HCT116 (cell line): ENCODE results near the gene TMEM145. TPM values are rescaled to one million over a fixed set of nuclear protein-coding genes. Genes with fewer than 3 reads are reported as not detected.

Experiments used
- ATAC-seq: fragments of 200-7000 bp; cut with Tn5 transposase; 2 replicates; pipeline ENCODE4 v1.9.1; 2020; ENCODE audit warnings: mild to moderate bottlenecking, moderate library complexity
- BruUV-seq: library from RNA; stranded (reverse); fragments of 400-500 nt; replicated peaks from 2 replicates; lab custom pipeline; 2021; lab: Mats Ljungman, UMichigan
- CTCF ChIA-PET: fragments of 300-600 bp; sonication (Branson Sonifier 250); formaldehyde crosslinking; loops from one replicate; lab custom pipeline; 2021; ENCODE audit warnings: antibody characterized with exemption; lab: Charles Lee
- POLR2A ChIA-PET: fragments of 300-600, 350-600 bp; sonication (Branson Sonifier 250); formaldehyde crosslinking; loops from one replicate; lab custom pipeline; 2021; ENCODE audit warnings: antibody characterized with exemption; lab: Charles Lee
- RAD21 ChIA-PET, 2 experiments: fragments of 300-600 bp; sonication (Branson Sonifier 250); formaldehyde crosslinking; loops; one replicate each; lab custom pipeline; 2023; ENCODE audit warnings: low total read pairs in 2 of 2; ENCODE audit not compliant: uncharacterized antibody in 2 of 2, unreplicated experiment in 2 of 2, low non-redundant PET in 1 of 2; lab: Charles Lee
- DNase-seq: peaks from one replicate; pipeline ENCODE4 v3.0.0-alpha.2; 2010; ENCODE audit warnings: low read depth, low spot score
- H2AFZ ChIP-seq: fragments of 200-600 bp; shearing (Covaris generic), sonication (generic); 2 replicates; pipeline ENCODE4 v1.6.1; 2017; ENCODE audit warnings: low read depth, mixed run types, mixed read lengths, antibody characterized with exemption, low read length; ENCODE audit not compliant: poor library complexity, severe bottlenecking
- H3K27ac ChIP-seq: 2 replicates; pipeline ENCODE4 v1.5.1; 2012; ENCODE audit warnings: low read depth, low read length
- H3K27me3 ChIP-seq: fragments of 200-600 bp; sonication (generic); 2 replicates; pipeline ENCODE4 v1.6.1; 2016; ENCODE audit warnings: mixed run types, low read length, mixed read lengths; ENCODE audit not compliant: insufficient read depth
- H3K36me3 ChIP-seq, 2 experiments: fragments of 200-500 bp in 1 of 2; fragments of 200-600 bp in 1 of 2; sonication (Bioruptor generic) in 1 of 2; sonication (generic) in 1 of 2; 2 replicates each; pipeline versions ENCODE4 v1.5.1 to v1.6.1; 2014 to 2016; ENCODE audit warnings: low read length in 2 of 2, inconsistent platforms in 1 of 2, mixed read lengths in 1 of 2, mixed run types in 1 of 2; ENCODE audit not compliant: insufficient read depth in 2 of 2, control insufficient read depth in 1 of 2
- H3K4me1 ChIP-seq, 2 experiments: fragments of 200-600 bp in 1 of 2; sonication (generic) in 1 of 2; 2 replicates each; pipeline versions ENCODE4 v1.5.1 to v1.6.1; 2012 to 2017; ENCODE audit warnings: low read length in 2 of 2, inconsistent platforms in 1 of 2, mild to moderate bottlenecking in 1 of 2, mixed read lengths in 1 of 2, mixed run types in 1 of 2, moderate library complexity in 1 of 2; ENCODE audit not compliant: insufficient read depth in 2 of 2, control insufficient read depth in 1 of 2
- H3K4me2 ChIP-seq: fragments of 200-600 bp; sonication (generic); 2 replicates; pipeline ENCODE4 v1.6.1; 2017; ENCODE audit warnings: mixed run types, low read length, mixed read lengths
- H3K4me3 ChIP-seq, 2 experiments: fragments of 200-600 bp in 1 of 2; sonication (generic) in 1 of 2; replicated peaks in 1 of 2; 2 replicates each; pipeline ENCODE4 v1.5.1; 2011 to 2016; ENCODE audit warnings: low read length in 2 of 2, control low read depth in 1 of 2, low read depth in 1 of 2, mild to moderate bottlenecking in 1 of 2, mixed read lengths in 1 of 2, mixed run types in 1 of 2
- H3K79me2 ChIP-seq: fragments of 200-600 bp; sonication (generic); 2 replicates; pipeline ENCODE4 v1.6.1; 2017; ENCODE audit warnings: mild to moderate bottlenecking, mixed run types, low read length, moderate library complexity, mixed read lengths; ENCODE audit not compliant: insufficient read depth
- H3K9ac ChIP-seq: fragments of 200-600 bp; sonication (generic); 2 replicates; pipeline ENCODE4 v1.6.1; 2016; ENCODE audit warnings: low read length, mixed read lengths
- H3K9me2 ChIP-seq: fragments of 200-600 bp; sonication (generic), shearing (Covaris generic); 2 replicates; pipeline ENCODE4 v1.6.1; 2017; ENCODE audit warnings: mixed run types, mild to moderate bottlenecking, moderate library complexity; ENCODE audit not compliant: insufficient read depth
- H3K9me3 ChIP-seq, 2 experiments: fragments of 200-500 bp in 1 of 2; fragments of 200-600 bp in 1 of 2; sonication (Bioruptor generic) in 1 of 2; sonication (generic) in 1 of 2; 2 replicates each; pipeline ENCODE4 v1.6.1; 2014 to 2017; ENCODE audit warnings: low read length in 2 of 2, mixed read lengths in 2 of 2, inconsistent platforms in 1 of 2, low read depth in 1 of 2, mild to moderate bottlenecking in 1 of 2, mixed run types in 1 of 2, moderate library complexity in 1 of 2; ENCODE audit not compliant: control insufficient read depth in 1 of 2, insufficient read depth in 1 of 2
- H4K20me1 ChIP-seq: fragments of 200-600 bp; sonication (generic), shearing (Covaris generic); 2 replicates; pipeline ENCODE4 v1.6.1; 2017; ENCODE audit warnings: mixed run types, mild to moderate bottlenecking, moderate library complexity; ENCODE audit not compliant: insufficient read depth
- ATF3 ChIP-seq: IDR thresholded peaks from 2 replicates; pipeline ENCODE4 v1.6.1; 2012
- CEBPB ChIP-seq: IDR thresholded peaks from 2 replicates; pipeline ENCODE4 v1.6.1; 2012; ENCODE audit warnings: low read depth
- CTCF ChIP-seq, 3 experiments: fragments of 200-600 bp in 1 of 3; sonication (generic) in 1 of 3; IDR thresholded peaks in 2 of 3; conservative IDR thresholded peaks in 1 of 3; 2 replicates each; pipeline ENCODE4 v1.5.1; 2012 to 2017; ENCODE audit warnings: low read depth in 2 of 3, low read length in 2 of 3, antibody characterized with exemption in 1 of 3, borderline replicate concordance in 1 of 3, control low read depth in 1 of 3, mild to moderate bottlenecking in 1 of 3, mixed read lengths in 1 of 3, mixed run types in 1 of 3, moderate library complexity in 1 of 3; ENCODE audit not compliant: insufficient read depth in 1 of 3
- POLR2A ChIP-seq: IDR thresholded peaks from 2 replicates; pipeline ENCODE4 v1.7.0; 2011; ENCODE audit warnings: borderline replicate concordance; ENCODE audit not compliant: insufficient read depth, insufficient read length; ENCODE audit errors: extremely low read depth
- POLR2AphosphoS5 ChIP-seq: IDR thresholded peaks from 2 replicates; pipeline ENCODE4 v1.6.1; 2011; ENCODE audit warnings: mild to moderate bottlenecking, low read depth, low read length, moderate library complexity
- RAD21 ChIP-seq: IDR thresholded peaks from 2 replicates; pipeline ENCODE4 v1.6.1; 2012; ENCODE audit warnings: low read depth, mild to moderate bottlenecking
- TCF7L2 ChIP-seq: IDR thresholded peaks from 2 replicates; pipeline ENCODE4 v1.7.0; 2011; ENCODE audit warnings: borderline replicate concordance, inconsistent platforms; ENCODE audit not compliant: insufficient read depth, insufficient read length; ENCODE audit errors: extremely low read depth
- ZNF274 ChIP-seq: fragments of 200-500 bp; sonication (Bioruptor generic); IDR thresholded peaks from 2 replicates; pipeline ENCODE4 v1.6.1; 2014; ENCODE audit warnings: mild to moderate bottlenecking, low read depth, low read length, inconsistent platforms
- intact Hi-C: fragments of 100-400 bp; cut with micrococcal nuclease; formaldehyde crosslinking; loops from 2 replicates; pipeline ENCODE4 v1.10.0; 2022
- total RNA-seq: library from RNA; stranded (reverse); gene quantifications from one replicate; pipeline ENCODE4 v1.2.1, GENCODE V29; 2021; ENCODE audit not compliant: unreplicated experiment

Gene TMEM145
- total RNA-seq, 1 experiment from 2014 or later = 7.2 TPM

- no peaks in the 10 kb centered on the region for H3K9me3 ChIP-seq
- intact Hi-C loops = no loop called here
- H3K79me2 ChIP-seq = no peaks in the 10 kb centered on the region
- H2AFZ ChIP-seq = no peak overlapping the region
- no peak overlapping the region for H3K9ac ChIP-seq
- ChIA-PET CTCF (interaction anchor here (1.0 to 1.3 kb wide), 2 partner anchors 9 kb away, joined by 3 read pairs; partner anchors contain the start of gene PAFAH1B3), POLR2A (interaction anchor here (0.9 kb wide), 1 partner anchor 9 kb away, joined by 3 read pairs; the partner anchor contains the start of genes PAFAH1B3 and PRR19), RAD21 (no interaction called here)
- H3K4me2 ChIP-seq = no peak overlapping the region
- no TSS peak for BruUV-seq
- H3K4me1 ChIP-seq = peaks cover 10 to 26% of the 10 kb centered on the region in 2 experiments; a peak in 3 of 4 replicates
- H3K4me3 ChIP-seq = no peak overlapping the region
- no peaks in the 10 kb centered on the region for H3K27me3 ChIP-seq
- H3K36me3 ChIP-seq = peaks cover 12 to 16% of the 10 kb centered on the region in 2 experiments; a peak in 3 of 4 replicates
- no peaks in the 10 kb centered on the region for H3K9me2 ChIP-seq
- no peak for DNase-seq
- no peak overlapping the region; the same call in 1 of the 2 replicates for H3K27ac ChIP-seq
- TF ChIP-seq TCF7L2 (no peak), POLR2AphosphoS5 (no peak), CEBPB (no peak), ATF3 (no peak), ZNF274 (no peak), POLR2A (no peak)
- H4K20me1 ChIP-seq = no peaks in the 10 kb centered on the region
- no peak for ATAC-seq
Observed at GRCh38 chr19:42292963-42293362, 20.1 kb upstream of the TMEM145 start.

GRCh38 chr19:42293540-42293939 lies 19.6 kb upstream of the TMEM145 start:
- ChIA-PET RAD21 (no interaction called here), CTCF (interaction anchor here (1.0 to 1.3 kb wide), 2 partner anchors 9 kb away, joined by 3 read pairs; partner anchors contain the start of gene PAFAH1B3), POLR2A (no interaction called here)
- H3K4me2 ChIP-seq = no peak overlapping the region
- DNase-seq (no peak), ATAC-seq (no peak)
- H3K9me3 ChIP-seq = no peaks in the 10 kb centered on the region
- BruUV-seq = no TSS peak
- H2AFZ ChIP-seq = no peak overlapping the region
- intact Hi-C loops = no loop called here
- peaks cover 11 to 16% of the 10 kb centered on the region in 2 experiments; a peak in 3 of 4 replicates for H3K36me3 ChIP-seq
- no peak overlapping the region for H3K9ac ChIP-seq
- no peaks in the 10 kb centered on the region for H3K27me3 ChIP-seq
- H3K4me3 ChIP-seq = no peak overlapping the region
- TF ChIP-seq RAD21 (no peak), CTCF (IDR thresholded peaks at IDR 0.05 in 2 of 3, conservative IDR thresholded peaks at IDR 0.05 in 1 of 3; ENCODE audit: borderline replicate concordance in 1 of 3, insufficient read depth in 1 of 3, low read depth in 2 of 3, low read length in 2 of 3) (peak in 2 of 3 experiments; percentile 22 to 34; a peak in 2 of 6 replicates)
- TF ChIP-seq, all 23 proteins: peak for 1
- no peaks in the 10 kb centered on the region for H4K20me1 ChIP-seq
- H3K79me2 ChIP-seq = no peaks in the 10 kb centered on the region
- no peak overlapping the region for H3K27ac ChIP-seq
- peaks cover 12 to 26% of the 10 kb centered on the region in 2 experiments; a peak in 3 of 4 replicates for H3K4me1 ChIP-seq
- no peaks in the 10 kb centered on the region for H3K9me2 ChIP-seq
